ENCODE data around the gene ZNF195.
"Not testable (repeated sequence)": the region's sequence is repeated elsewhere in the genome, so short reads cannot be mapped to it uniquely, and the experiment has no call there.

The ZNF195 gene

GRCh38 chr11:3378426-3379423 lies at the start of gene ZNF195:
TSS of gene ZNF195 (minus strand) at chr11:3379146. CDS start at chr11:3379040, 106 bp downstream.
- DNase-seq (ENCODE audit: low spot score), result peak; percentile 98

DNA sequence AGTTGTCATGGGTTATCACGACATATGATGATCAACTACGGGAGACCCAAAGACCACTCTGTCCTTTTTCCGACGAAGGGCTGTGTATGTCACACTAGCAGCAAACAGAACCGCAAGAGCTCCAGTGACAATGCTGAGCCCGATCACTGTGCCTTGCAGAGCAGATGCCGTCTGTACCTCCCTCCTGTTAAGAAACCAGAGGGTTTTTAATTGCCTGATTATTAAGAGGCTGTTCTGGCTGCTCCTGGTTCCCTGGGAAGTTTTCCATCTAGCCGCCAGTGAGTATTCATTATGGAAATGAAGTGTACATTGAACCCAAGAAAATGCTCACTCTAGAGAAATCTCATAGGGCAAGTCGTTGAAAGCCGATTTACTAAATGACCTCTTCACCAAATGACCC lies 49.1 kb upstream of the ZNF195 start:
- not testable (repeated sequence) for DNase-seq (ENCODE audit: low spot score)

- not testable (repeated sequence) for DNase-seq (ENCODE audit: low spot score)
Measured at GRCh38 chr11:3426541-3426940, 47.6 kb upstream of the ZNF195 start.

GRCh38 chr11:3423928-3424327 lies 45.0 kb upstream of the ZNF195 start:
- not testable (repeated sequence) for DNase-seq (ENCODE audit: low spot score)

GRCh38 chr11:3423138-3423731 lies 44.3 kb upstream of the ZNF195 start:
- not testable (repeated sequence) for DNase-seq (ENCODE audit: low spot score)

GRCh38 chr11:3422380-3423137 lies 43.6 kb upstream of the ZNF195 start:
- DNase-seq (ENCODE audit: low spot score), result peak; percentile 98

DNA sequence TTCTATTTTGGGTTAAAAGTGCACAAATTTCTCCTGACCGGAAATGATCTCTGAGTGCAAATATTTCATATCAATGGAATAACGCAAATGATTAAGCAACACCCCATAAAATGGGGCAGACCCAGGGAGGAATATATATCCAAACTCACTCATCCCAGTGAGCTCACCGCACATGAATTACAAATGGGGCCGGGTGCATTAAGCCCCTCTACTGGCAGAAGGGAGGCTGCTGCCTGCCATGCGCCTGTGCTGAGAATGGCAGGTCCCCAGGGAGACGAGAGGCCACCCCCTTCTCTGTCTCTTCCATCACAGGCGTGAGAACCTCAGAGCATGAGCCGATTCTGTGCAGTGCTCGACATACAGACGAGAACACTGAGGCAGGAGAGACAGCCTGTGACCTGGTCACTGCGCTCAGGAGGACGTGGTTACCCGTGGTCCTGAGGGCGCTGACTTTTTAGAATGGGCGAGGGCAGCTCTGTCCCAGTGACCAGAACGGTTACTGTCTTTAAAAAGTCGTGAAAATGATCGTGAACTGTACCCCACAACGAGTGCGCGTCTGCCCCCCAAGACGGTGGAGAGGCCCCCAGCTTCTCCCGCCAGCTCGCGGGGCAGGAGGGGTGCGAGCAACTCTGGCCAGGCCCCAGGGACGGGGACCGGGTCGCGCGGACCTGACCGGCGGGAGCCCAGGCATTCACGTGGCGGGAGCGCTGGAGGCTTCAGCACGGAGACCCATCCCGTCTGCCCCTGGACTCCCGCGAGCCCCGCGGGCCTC lies 42.8 kb upstream of the ZNF195 start:
- not testable (repeated sequence) for DNase-seq (ENCODE audit: low spot score)

GRCh38 chr11:3420281-3421042 lies 41.5 kb upstream of the ZNF195 start:
- DNase-seq (ENCODE audit: low spot score), result not testable (repeated sequence)

- not testable (repeated sequence) for DNase-seq (ENCODE audit: low spot score)
Measured at GRCh38 chr11:3419496-3419895, 40.5 kb upstream of the ZNF195 start.

DNA sequence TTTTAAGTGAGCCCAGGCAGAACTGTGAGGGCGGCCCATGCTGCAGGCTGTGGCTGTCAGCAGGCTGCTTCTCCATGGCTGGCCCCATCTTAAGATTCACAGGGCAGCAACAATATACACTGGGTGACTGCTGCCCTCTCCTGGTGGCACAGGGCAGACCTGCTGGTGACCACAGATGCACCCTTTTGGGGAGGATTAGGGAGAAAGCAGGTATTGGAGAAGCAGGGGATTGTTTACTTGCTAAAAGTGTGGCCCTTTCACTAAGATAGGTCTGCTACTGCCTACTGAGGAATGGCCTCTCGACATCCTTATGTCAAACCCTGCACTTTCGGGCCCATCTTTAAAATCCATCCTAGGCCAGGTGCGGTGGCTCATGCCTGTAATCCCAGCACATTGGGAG lies 38.1 kb upstream of the ZNF195 start:
- DNase-seq (ENCODE audit: low spot score), result peak; percentile 55

GRCh38 chr11:3415301-3415700 lies 36.4 kb upstream of the ZNF195 start:
- not testable (repeated sequence) for DNase-seq (ENCODE audit: low spot score)

DNA sequence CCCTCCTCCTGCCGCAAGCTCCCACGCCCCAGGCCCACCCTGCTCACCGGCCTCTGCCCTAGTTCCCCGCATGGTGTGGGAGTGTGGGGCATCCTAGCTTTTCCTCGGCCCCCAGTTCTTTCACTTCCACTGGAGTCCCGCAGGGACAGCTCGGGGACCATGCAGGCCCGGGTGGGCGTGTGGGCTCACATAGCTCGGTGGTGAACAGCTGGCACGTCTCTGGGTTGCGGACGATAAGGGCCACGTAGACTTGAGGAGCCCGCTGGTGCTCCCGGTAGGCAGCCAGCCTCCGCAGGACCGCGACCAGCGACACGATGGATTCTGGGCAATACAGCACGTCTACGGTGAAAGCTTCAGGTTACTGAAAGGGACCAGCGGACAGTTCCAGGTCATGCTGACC lies 34.7 kb upstream of the ZNF195 start:
- not testable (repeated sequence) for DNase-seq (ENCODE audit: low spot score)

DNA sequence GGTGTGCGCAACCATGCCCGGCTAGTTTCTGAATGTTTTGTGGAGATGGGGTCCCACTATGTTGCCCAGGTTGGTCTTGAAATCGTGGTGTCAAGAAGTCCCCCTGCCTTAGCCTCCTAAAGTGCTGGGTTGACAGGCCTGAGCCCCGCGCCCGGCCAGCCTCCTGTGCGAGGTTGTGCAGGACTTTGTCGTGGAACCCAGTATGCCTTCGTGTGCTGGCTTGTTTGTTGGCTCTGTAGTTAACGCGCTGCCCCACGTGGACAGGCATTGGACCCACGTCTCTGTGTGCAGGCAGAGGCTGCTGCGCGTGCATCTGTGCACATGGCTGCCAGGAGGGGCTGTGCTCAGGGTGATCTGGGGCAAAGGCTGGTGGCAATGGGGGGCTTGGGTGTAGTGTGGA lies 33.9 kb upstream of the ZNF195 start:
- no peak for DNase-seq (ENCODE audit: low spot score)

DNA sequence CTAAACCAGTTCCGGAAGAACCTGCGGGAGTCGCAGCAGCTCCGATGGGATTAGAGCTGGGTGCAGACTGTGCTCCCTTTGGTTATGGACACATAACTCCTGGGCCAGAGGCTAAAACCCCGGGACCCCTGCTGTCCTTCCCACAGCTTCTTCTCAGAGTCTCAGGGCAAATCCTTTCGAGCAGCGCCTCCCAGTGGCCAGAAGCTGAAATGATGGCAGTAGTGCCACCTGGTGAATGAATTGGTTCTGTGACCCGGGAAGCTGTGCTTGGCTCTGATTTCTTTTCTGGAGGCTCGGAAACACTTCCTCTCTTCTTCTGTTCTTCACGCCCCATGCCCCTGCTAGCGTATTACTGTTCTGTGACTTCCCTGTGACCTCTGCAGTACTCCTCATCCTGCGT lies 29.8 kb upstream of the ZNF195 start:
- peak; percentile 84 for DNase-seq (ENCODE audit: low spot score)

- DNase-seq (ENCODE audit: low spot score), result not testable (repeated sequence)
Measured at GRCh38 chr11:3408058-3408605, 29.2 kb upstream of the ZNF195 start.

DNA sequence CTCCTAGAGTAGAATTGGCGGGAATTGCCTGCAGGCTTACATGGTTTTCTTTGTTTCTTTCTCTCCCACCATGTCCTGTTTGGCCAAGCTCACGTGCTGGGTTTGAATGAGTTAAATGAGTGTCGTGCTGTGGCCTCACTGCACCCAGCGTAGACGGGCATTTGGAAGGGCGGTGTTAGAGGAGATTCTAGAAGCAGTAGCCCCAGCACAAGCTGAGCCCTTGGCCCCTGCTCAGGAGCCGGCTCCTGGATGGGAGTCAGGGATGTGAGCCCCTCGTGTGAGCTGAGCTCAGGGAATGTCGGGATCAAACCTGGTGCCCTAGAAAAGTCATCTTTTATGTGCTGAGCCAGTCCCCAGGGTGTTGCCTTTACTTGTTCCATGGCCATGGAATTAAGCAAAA lies 28.0 kb upstream of the ZNF195 start:
- DNase-seq (ENCODE audit: low spot score), result not testable (repeated sequence)

DNA sequence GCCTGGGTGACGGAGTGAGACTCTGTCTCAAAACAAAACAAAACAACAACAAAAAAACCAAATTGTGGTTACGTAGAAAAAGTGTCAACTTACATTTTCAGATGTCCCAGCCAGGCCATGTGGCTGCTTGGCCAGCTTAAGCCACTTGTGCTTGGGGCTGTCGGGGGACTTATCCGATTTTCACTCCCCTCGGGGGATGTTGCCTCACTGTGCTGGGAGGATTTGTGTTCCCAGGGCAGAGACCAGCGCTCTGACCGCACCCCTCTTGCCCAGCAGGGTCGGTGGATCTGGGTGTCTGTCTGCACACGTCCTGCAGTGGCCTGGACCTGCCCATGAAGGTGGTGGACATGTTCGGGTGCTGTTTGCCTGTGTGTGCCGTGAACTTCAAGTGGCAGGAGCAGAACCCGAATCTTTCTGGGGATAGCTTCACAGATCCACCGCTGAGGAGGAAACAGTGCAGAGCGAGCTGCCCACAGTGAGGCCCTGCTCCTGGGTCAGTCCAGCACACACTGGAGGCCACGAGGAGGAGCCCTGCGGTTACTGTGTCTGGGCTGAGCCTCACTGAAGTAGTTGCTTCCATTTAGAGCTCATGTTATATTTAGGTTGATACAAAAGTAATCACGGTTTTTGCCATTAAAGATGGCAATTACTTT lies 27.4 kb upstream of the ZNF195 start:
- not testable (repeated sequence) for DNase-seq (ENCODE audit: low spot score)

GRCh38 chr11:3404076-3404925 lies 25.4 kb upstream of the ZNF195 start:
- DNase-seq (ENCODE audit: low spot score), result not testable (repeated sequence)

GRCh38 chr11:3402861-3403250 lies 23.9 kb upstream of the ZNF195 start:
- not testable (repeated sequence) for DNase-seq (ENCODE audit: low spot score)
